NB4 (cell line): ENCODE measurements around the gene CHD2.

Source experiments
- DNase-seq: peaks from one replicate; pipeline ENCODE4 v3.0.0; 2010; ENCODE audit warnings: low read depth
- H3K4me3 ChIP-seq: one replicate; pipeline ENCODE4 v1.5.1; 2011; ENCODE audit warnings: mild to moderate bottlenecking, low read depth, low read length, moderate library complexity
- MYC ChIP-seq: IDR thresholded peaks from 2 replicates; pipeline ENCODE4 v1.6.1; 2011; ENCODE audit warnings: low read depth, low read length
- POLR2A ChIP-seq: IDR thresholded peaks from 2 replicates; pipeline ENCODE4 v1.6.1; 2011; ENCODE audit warnings: mild to moderate bottlenecking; ENCODE audit not compliant: insufficient read length; ENCODE audit errors: extremely low read depth
- TF ChIP-seq, protein P1 (sequence below): IDR thresholded peaks from 2 replicates; pipeline ENCODE4 v1.6.1; 2011; ENCODE audit warnings: low read depth, low read length
- TF ChIP-seq, protein P2 (sequence below): IDR thresholded peaks from one replicate; pipeline ENCODE4 v1.5.1; 2012; ENCODE audit warnings: low read depth, low read length

CHD2 gene

DNA sequence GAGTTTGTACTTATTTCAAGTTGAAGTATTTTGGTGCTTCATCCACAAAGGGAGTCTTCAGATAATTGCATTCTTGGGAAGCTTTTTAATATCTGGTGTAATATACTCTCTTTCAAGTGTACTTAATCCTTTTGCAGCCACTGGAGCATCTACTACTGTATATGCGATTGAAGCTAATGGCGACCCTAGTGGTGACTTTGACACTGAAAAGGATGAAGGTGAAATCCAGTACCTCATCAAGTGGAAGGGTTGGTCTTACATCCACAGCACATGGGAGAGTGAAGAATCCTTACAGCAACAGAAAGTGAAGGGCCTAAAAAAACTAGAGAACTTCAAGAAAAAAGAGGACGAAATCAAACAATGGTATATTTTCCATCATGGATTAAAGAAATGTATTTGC, 42.6 kb downstream of the CHD2 start:
- H3K4me3 ChIP-seq, result no peak overlapping the region
- TF ChIP-seq, protein P1, sequence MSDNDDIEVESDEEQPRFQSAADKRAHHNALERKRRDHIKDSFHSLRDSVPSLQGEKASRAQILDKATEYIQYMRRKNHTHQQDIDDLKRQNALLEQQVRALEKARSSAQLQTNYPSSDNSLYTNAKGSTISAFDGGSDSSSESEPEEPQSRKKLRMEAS, result no peak
- TF ChIP-seq, protein P2, sequence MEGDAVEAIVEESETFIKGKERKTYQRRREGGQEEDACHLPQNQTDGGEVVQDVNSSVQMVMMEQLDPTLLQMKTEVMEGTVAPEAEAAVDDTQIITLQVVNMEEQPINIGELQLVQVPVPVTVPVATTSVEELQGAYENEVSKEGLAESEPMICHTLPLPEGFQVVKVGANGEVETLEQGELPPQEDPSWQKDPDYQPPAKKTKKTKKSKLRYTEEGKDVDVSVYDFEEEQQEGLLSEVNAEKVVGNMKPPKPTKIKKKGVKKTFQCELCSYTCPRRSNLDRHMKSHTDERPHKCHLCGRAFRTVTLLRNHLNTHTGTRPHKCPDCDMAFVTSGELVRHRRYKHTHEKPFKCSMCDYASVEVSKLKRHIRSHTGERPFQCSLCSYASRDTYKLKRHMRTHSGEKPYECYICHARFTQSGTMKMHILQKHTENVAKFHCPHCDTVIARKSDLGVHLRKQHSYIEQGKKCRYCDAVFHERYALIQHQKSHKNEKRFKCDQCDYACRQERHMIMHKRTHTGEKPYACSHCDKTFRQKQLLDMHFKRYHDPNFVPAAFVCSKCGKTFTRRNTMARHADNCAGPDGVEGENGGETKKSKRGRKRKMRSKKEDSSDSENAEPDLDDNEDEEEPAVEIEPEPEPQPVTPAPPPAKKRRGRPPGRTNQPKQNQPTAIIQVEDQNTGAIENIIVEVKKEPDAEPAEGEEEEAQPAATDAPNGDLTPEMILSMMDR, result no peak
- TF ChIP-seq MYC (no peak), POLR2A (no peak)
- DNase-seq, result no peak

DNA sequence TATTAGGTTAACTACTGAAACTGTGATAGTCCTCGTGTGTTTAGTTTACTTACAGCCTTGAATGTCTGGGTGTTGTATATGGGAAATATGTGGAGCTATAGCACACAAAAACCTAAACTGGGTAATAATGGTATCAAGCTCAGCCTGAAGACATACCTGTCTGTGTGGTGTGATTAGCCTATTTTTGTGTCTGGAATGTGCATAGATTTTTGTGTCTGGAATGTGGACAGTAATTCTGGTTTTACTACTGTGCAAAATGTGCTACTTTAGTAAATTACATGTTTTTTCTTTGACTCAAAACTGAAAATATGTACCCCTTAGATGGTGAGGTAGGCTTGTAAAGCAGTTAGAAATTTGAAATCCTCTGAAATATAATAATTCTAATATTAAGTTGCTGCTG, 43.5 kb downstream of the CHD2 start:
- no peak for DNase-seq
- H3K4me3 ChIP-seq, result no peak overlapping the region
- TF ChIP-seq, protein P2, result no peak
- TF ChIP-seq, protein P1, result no peak
- TF ChIP-seq MYC, result no peak
- no peak for TF ChIP-seq POLR2A

DNA sequence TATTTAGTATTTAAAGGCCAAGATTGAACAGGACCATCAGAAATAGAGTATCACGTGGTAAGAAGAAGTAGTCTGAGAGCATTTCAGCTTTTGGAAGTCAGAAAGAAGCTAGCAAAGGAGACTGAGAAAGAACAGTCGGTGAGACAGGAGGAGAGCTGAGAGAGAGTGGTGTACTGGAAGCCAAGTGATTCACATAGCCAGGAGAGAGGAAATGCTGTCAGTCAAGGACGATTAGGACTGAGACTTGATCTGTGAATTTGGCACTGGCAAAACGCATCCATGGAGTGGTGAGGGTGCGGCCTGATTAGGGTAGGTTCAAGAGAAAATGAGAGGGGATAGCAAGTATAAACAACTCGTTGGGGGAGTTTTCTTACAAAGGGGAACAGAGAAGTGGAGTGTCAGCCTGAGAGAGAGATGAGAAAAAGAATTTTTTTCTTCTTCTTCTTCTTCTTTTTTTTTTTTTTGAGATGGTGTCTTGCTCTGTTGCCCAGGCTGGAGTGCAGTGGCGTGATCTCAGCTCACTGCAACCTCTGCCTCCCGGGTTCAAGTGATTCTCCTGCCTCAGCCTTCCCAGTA, 44.9 kb downstream of the CHD2 start:
- TF ChIP-seq, protein P1, result no peak
- no peak for TF ChIP-seq MYC
- no peak for TF ChIP-seq POLR2A
- TF ChIP-seq, protein P2, result no peak
- H3K4me3 ChIP-seq, result no peak overlapping the region
- no peak for DNase-seq

DNA sequence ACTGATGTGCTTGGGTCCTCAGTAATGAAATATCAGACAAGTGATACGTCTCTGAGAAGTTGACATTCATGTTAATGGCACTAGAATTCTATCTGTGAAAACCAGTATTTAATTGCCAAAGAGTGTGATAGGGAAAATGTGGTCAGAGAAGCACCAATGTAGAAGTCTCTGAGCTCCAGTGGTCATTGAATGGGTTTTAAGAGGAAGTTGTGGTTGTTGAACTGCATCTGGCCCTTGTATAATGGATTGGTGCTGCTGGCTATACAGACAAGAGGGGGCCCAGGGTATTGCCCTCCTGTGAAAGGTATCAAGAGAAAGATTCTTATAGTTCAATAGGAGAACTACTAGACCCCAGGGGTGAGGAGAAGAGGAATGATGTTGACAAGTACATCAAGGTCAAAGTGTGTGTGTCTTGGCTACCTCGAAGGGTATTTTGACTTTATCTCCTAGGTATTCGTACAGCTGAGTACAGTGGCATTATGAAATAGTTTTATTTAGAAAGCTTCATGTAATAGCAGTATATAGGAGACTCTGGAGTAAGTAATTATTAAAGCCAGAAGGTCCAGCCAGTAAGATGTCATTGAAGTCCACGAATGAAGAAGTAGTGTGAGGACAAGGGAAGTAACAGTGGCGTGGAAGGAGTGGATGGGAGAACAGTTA, 47.1 kb downstream of the CHD2 start:
- DNase-seq, result peak; percentile 59
- H3K4me3 ChIP-seq, result no peak overlapping the region
- TF ChIP-seq, protein P1, result no peak
- TF ChIP-seq MYC, result no peak
- no peak for TF ChIP-seq POLR2A
- TF ChIP-seq, protein P2, result no peak

DNA sequence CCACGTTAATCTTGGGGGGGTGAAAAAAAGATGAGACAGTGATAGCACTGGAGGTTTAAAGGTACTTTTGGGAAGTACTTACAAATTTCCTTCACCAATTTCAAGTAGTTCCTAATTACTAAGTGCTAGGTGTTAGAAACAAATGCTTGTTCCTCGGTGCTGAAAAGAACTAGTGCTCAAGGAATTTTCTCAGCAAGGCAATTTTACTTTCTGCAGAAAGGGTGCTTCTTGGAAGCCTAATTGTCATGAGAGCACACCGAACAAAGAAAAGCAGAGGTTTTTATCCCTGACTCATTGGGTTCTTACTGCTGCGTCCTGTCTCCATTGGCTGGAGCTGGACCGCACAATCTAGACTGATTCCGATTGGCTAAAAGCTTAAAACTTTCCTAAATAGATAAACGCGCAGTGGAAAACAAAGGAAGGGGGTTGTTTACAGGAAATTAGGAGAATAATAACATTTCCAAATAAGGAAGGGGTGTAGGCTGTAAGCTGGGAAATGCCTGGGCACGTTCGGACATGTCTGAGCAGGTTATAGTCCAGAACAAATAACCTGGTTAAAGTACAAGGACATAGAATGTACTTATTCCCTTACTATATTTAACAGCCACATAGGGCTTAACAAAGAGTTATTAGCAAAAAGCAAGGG, 49.6 kb downstream of the CHD2 start:
- TF ChIP-seq, protein P2, result no peak
- no peak for TF ChIP-seq POLR2A
- TF ChIP-seq, protein P1, result no peak
- no peak overlapping the region for H3K4me3 ChIP-seq
- DNase-seq, result no peak
